Fibroblast of pulmonary artery (primary cell): ENCODE results near the gene MICA.

Source experiments
- DNase-seq: peaks from one replicate; pipeline ENCODE4 v3.0.0-alpha.2; 2010; ENCODE audit warnings: low read depth
- H3K4me3 ChIP-seq: replicated peaks from 2 replicates; pipeline ENCODE4 v1.5.1; 2011; ENCODE audit warnings: low read depth, mild to moderate bottlenecking, control low read depth, low read length, moderate library complexity
- TF ChIP-seq, protein P1 (sequence below): IDR thresholded peaks from 2 replicates; pipeline ENCODE4 v1.5.1; 2011; ENCODE audit warnings: mild to moderate bottlenecking, control low read depth, low read length, inconsistent platforms; ENCODE audit errors: missing control alignments

The MICA gene

DNA sequence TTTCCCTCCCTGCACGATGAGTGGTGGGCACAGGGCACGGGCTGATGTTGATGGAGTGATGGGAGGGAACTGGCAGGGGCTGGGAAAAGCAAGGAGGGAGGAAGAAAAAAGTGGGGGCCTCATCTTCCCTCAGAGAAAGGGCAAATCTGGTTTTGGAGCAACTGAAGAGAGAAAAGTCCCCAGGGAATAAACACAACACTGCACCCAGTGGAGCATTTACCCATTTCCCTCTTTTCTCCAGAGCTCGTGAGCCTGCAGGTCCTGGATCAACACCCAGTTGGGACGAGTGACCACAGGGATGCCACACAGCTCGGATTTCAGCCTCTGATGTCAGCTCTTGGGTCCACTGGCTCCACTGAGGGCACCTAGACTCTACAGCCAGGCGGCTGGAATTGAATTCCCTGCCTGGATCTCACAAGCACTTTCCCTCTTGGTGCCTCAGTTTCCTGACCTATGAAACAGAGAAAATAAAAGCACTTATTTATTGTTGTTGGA lies 11.4 kb downstream of the MICA start:
- TF ChIP-seq, protein P1, sequence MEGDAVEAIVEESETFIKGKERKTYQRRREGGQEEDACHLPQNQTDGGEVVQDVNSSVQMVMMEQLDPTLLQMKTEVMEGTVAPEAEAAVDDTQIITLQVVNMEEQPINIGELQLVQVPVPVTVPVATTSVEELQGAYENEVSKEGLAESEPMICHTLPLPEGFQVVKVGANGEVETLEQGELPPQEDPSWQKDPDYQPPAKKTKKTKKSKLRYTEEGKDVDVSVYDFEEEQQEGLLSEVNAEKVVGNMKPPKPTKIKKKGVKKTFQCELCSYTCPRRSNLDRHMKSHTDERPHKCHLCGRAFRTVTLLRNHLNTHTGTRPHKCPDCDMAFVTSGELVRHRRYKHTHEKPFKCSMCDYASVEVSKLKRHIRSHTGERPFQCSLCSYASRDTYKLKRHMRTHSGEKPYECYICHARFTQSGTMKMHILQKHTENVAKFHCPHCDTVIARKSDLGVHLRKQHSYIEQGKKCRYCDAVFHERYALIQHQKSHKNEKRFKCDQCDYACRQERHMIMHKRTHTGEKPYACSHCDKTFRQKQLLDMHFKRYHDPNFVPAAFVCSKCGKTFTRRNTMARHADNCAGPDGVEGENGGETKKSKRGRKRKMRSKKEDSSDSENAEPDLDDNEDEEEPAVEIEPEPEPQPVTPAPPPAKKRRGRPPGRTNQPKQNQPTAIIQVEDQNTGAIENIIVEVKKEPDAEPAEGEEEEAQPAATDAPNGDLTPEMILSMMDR = no peak
- DNase-seq = no peak
- no peak overlapping the region for H3K4me3 ChIP-seq

DNA sequence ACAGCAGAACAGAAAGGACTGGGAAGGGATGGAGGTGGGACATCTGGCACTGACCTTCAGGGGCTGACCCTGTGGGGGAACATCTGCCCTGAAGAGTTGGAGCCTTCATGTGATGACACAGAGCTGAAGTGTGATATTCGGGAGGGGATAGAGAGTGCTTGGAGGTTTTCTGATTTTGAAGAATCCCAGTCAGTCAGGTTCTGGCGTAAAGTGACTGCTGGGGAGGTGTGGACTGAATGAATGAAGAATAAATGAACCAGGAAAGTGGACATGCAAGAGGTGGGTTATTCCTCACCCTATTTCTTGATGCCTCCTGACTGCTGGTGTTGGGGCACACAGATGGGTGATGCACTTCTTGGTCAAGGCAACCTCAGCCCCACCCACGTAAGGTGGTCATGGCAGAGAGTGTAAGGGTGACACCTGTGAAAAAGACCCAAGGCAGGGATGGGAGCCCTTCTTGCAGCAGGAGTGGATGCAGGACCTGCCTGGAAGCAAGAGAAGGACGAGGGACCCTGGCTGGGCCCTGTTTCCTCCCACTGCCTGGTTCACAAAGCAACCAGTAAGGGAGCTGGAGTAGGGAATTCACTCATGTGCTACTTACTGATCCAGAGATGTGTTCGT lies 13.1 kb downstream of the MICA start:
- no peak overlapping the region for H3K4me3 ChIP-seq
- DNase-seq = no peak
- TF ChIP-seq, protein P1 = no peak

DNA sequence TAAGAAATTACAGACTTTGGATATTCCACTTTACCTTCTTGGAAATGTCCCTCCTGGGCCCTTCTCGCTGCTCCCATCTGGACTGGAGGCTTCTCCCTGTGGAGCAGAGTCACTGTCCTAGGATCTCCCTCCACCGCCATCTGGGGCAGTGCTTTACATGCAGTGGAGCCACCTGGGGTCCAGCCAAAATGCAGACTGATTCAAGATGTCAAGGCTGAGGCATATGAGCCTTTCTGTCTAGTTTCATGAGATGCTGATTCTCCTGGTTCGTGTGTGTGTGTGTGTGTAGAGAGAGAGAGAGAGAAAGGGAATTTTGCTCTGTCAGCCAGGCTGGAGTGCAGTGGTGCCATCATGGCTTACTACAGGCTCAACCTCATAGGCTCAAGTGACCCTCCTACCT lies 14.9 kb downstream of the MICA start:
- DNase-seq = no peak
- TF ChIP-seq, protein P1 = no peak
- no peak overlapping the region for H3K4me3 ChIP-seq

DNA sequence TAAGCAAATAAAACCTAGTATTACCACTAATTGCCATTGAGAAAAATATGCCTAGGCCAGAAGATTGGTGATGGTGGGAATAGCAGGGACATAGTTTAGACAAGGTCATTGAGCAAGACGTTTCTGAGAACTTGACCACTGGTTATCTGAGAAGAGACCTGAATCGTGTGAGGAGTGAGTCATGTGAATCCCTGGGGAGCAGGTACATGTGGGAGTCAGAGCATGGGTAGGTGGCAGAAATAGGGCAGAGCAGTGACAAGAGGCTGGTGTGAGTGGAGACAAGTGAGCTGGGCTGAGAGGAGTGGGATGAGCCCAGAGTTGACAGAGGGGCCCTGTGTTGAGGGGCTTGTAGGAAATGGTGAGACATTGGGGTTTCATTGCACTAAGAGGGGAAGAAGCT lies 16.4 kb downstream of the MICA start:
- no peak overlapping the region for H3K4me3 ChIP-seq
- no peak for DNase-seq
- TF ChIP-seq, protein P1 = no peak

DNA sequence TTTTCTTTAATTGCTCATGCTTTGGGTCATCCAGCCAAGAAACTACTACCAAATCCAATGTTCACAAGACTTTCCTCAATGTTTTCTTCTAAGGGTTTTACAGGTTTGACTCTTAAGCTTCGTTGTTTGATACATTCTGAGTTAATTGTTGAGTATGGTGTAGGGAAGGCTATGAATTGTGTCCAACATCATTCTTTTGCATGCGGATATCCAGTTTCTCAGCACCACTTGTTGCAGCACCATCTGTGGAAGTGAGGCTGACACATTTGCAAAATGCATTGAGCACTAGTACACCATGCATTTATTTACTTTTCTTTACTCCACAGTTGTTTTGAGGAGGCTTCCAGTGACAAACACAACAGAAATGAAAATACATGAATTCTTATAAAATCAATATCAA lies 17.2 kb downstream of the MICA start:
- H3K4me3 ChIP-seq = no peak overlapping the region
- no peak for DNase-seq
- TF ChIP-seq, protein P1 = no peak

DNA sequence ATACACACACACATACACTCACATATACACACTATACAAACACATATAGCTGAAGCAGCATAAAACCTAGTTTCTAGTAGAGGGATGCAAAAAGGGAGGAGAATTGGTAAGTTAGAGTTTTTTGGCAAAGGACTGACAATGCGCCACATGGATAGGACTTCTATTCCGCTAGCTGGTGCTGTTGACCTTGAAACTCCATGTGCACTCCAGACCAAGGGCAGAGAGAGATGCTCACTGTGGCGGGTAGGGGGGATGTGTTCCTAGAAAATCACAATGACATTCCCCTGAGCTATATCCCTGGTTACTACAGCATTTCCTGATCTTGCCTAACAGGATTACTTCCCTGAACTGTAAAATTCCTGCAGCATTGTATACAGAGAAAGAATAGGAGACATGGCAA lies 19.2 kb downstream of the MICA start:
- DNase-seq = no peak
- H3K4me3 ChIP-seq = no peak overlapping the region
- TF ChIP-seq, protein P1 = no peak

DNA sequence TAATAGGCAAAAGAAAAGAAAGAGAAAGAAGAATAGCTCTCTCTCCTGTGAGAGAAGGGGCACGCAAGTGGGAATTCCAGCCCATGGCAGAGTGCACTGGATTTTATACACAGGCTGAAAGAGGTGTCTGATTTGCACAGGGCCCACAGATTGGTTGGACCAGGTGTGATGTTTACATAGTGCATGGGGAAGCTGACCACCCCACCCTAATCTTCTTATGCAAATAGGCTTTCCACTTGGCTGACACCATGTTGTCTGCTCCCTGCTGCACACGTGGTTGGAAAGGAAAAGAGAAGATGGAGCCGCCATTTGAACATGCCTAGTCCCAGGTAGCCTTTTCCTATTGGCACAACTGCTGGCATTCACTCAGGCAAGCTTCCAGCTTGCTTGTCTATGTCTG lies 20.2 kb downstream of the MICA start:
- DNase-seq = no peak
- TF ChIP-seq, protein P1 = no peak

More for the DNA sequence above, 20.2 kb downstream of the MICA start:
- H3K4me3 ChIP-seq = no peak overlapping the region
